Stimulated activated CD8-positive, alpha-beta memory T cell treated with anti-CD3 and anti-CD28 coated beads, Interleukin-4, amount 100 ng/mL, for 1 hour (primary cell): ENCODE measurements around the gene KRT7.
"Not testable (repeated sequence)": the region's sequence is repeated elsewhere in the genome, so short reads cannot be mapped to it uniquely, and the experiment has no call there.

Experiments used
- DNase-seq, 2 donors: peaks; one replicate each; pipeline ENCODE4 v3.0.0-alpha.2; 2020; ENCODE audit warnings: low read depth in 2 of 2, low spot score in 1 of 2

The KRT7 gene

GRCh38 chr12:52254965-52255751 is 22.1 kb downstream of the KRT7 start:
- DNase-seq, result no peak

- no peak for DNase-seq
These were observed 23.0 kb downstream of the KRT7 start for GRCh38 chr12:52255926-52256583.

- DNase-seq, result no peak
These were observed 23.5 kb downstream of the KRT7 start for GRCh38 chr12:52256584-52256935.

DNA sequence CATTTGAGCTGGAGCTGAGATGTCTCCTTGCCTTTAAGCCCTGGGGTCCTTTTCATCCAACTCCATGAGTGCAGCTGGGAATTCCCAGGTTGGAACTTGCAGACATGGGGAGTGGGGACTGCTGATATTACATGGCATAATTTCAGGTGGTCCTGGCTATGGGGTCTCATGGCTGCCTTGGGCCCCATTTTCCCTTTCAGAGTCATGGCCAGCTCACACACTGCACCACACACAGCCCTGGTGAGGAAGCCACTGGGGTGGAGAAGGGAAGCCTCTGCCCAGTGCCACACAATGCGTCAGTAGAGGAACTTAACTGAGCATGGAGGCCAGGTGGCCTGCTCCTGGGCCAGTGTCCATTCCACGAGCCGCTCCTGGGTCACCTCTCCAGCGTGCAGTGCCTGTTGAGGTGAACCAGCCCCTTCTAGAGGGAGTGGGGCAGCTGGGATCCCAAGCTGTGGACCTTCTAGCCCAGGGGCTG is 24.1 kb downstream of the KRT7 start:
- DNase-seq, result no peak

- not testable (repeated sequence) for DNase-seq
These were observed 24.9 kb downstream of the KRT7 start for GRCh38 chr12:52257922-52258321.

- DNase-seq, result no peak
These were observed 25.4 kb downstream of the KRT7 start for GRCh38 chr12:52258335-52258901.

DNA sequence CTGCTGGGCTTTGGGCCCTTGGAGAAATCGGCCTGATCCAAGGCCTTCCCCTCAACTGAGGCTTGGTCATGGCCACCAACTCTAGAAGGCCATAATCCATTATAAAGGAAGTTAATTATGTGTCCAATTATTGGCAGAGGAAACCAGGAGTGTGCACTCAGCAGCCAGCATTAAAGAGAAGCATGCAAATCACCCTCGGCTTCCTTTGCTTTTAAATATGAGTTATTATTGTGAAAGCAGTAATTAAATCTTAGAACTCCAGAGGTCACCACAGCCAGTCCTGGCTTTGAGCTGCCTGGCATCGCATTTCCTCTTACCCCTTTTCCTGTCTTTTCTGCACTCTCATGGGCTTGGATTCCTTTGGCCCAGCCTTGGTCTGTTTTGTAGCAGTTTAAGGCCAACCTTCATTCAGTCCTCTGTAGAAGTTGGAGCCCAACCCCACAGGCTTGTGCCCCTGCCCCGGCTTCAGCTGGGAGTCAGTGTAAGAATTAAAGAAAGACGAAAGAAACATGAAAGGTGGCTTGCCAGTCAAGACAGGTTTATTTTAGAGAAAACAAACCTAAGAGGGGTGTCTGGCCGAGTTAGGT is 26.7 kb downstream of the KRT7 start:
- DNase-seq, result no peak

DNA sequence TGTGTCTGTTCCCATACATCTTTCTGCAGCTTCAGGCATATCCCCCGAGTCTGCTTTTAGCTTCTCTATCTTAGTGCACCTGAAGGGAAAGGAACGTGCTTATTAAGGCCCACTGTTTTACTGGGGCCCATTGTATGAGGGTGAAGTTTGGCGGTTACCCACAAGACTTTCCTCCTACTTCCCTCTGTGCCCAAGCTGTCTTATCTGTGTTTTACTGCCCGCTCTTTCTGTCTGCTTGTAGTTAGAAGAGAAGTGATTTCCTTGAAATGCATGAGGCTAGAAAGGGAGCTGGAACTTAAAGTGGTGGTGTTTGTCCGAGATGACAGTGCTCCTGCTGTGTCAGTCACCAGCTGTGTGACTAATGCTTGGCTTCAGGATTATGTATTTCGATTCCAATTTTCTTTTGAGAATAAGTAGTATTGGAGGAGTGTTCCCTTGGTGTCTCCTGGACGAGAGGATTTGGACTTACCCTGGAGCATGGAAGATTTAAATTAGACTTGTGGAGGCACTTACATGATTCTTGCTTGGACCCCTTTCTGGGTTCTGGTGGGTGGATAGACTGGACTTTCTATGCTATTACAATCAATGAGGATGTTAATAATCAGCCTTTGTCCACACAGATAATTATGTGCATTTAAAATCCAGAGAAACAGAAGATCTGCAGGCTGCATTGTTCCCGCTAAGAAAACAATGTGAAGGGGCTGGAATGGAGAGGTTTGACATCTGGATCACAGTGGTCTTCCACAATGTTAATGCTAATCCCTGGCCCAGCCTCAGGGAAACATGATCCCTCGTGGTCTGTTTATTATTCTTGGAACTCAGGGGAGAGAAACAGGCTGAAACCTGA is 27.5 kb downstream of the KRT7 start:
- DNase-seq, result no peak

DNA sequence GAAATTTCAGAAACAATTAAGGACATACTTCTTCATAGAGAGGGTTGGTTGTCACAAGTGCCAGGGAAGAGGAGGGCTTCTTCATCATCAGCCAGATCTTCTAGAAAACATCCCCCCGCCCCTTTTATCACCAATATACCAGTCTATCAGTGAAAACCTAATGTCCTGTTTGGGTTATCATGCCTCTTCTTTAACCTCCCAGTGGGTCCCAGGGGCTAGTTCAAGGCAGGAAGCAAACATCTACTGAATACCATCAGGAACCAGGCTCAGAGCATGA is 28.1 kb downstream of the KRT7 start:
- DNase-seq, result no peak

GRCh38 chr12:52262286-52262685 is 29.2 kb downstream of the KRT7 start:
- DNase-seq, result no peak

DNA sequence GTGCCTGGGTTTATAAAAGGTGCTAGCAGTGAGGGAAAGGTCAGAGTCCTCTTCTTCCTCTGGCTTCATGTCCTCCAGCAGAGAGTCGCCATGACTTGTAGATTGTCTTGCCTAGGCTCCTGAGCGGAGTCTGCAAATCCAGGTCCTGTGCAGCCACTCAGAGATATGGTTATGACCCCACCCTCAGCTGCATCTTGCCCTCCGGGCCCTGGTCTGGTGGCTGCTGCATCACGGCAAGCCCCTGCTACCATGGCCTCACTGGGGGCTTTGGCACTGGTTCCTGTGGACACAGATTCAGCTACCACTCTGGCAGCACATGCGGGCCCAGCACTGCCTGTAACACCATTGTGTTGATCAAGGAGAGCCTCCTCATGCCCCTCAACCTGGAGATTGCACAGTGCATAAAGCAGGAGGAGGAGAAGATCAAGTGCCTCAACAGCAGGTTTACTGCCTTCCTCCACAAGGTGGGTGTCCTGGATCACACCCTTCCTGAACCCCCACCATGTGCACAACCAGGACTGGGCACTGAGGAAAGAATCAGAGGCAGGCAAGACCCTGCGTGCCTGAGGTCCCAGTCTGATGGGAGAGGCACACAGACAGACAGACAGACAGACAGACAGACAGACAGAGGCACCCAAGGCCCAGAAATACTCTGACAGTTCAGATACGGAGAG is 30.9 kb downstream of the KRT7 start:
- DNase-seq, result no peak

- no peak for DNase-seq
These were observed 31.4 kb downstream of the KRT7 start for GRCh38 chr12:52264435-52264825.

DNA sequence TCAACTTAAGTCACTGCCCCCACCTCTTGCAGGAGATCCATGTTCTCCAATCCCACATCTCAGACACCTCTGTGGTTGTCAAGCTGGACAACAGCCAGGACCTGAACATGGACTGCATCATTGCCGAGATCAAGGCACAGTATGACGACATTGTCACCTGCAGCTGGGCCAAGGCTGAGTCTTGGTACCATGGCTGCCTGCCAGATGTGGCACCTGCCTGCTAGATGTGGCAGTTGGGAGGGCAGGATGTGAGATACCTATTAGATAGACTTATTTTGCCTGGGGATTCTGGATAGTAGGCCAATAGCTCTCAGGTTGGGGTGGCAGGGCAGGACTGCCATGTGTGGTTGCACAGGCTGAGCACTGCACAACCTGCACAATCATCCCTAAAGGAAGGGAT is 33.5 kb downstream of the KRT7 start:
- no peak for DNase-seq

DNA sequence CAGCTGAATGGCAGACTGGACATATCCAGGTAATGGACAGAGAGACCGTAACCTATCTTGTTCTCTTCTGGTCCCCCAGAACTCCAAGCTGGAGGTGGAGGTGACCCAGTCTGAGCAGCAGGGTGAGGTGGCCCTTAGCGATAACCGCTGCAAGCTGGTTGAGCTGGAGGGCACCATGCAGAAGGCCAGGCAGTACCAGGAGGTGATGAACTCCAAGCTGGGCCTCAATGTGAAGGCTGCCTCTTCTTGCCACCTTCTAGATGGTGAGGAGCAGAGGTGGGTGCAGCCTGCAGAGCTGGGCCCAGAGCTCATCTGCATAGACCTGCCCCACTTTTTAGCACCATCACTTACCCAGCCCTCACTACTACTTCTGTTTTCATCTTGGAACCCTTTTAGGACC is 34.2 kb downstream of the KRT7 start:
- no peak for DNase-seq

- no peak for DNase-seq
These were observed 34.7 kb downstream of the KRT7 start for GRCh38 chr12:52267699-52268098.

DNA sequence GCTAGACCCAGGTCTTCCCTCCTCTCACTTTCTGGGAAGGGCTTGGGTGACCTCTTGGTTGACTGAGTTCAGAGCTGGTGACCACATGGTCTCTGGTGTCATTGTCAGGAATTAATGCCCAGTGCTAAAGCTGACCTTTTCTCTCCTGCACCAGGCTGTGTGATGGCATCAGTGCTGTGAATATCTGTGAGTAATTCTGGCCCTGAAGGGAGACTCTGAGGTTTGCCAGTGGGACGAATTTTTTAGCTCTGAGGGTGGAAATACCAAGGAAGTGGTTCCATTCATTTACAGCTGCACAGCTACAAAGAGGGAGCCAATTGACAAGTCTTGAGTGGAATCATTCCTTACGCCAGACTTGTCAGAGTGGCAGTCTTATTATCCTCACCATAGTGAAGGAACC is 35.2 kb downstream of the KRT7 start:
- DNase-seq, result no peak

GRCh38 chr12:52270541-52271070 is 37.6 kb downstream of the KRT7 start:
- no peak for DNase-seq

GRCh38 chr12:52271158-52271557 is 38.1 kb downstream of the KRT7 start:
- DNase-seq, result no peak

GRCh38 chr12:52274521-52275120 is 41.6 kb downstream of the KRT7 start, which contains the start of gene KRT86:
TSS of gene KRT86 (plus strand) at chr12:52274645. CDS start at chr12:52301917, 27,272 bp downstream.
- no peak for DNase-seq

GRCh38 chr12:52275686-52276085 is 42.6 kb downstream of the KRT7 start:
- DNase-seq, result no peak
